Calu3 (cell line): ENCODE measurements around the gene DYRK1A. TPM values are rescaled to one million over a fixed set of nuclear protein-coding genes. Genes with fewer than 3 reads are reported as not detected.
A peak's percentile ranks its signal among the peaks of the same experiment; 100 is the strongest.

Experiments
- BruUV-seq: library from RNA; stranded (reverse); fragments of 400-500 nt; replicated peaks from 2 replicates; lab custom pipeline; 2021; lab: Mats Ljungman, UMichigan
- CTCF ChIA-PET: fragments of 300-600 bp; sonication (Branson Sonifier 250); formaldehyde crosslinking; loops from one replicate; lab custom pipeline; 2022; ENCODE audit warnings: antibody characterized with exemption; lab: Charles Lee
- DNase-seq: peaks from one replicate; pipeline ENCODE4 v3.0.0; 2022
- H3K27ac Mint-ChIP-seq: one replicate; pipeline ENCODE4 v1.8.0; 2022; ENCODE audit warnings: mixed read lengths; ENCODE audit not compliant: unreplicated experiment
- H3K27me3 Mint-ChIP-seq: one replicate; pipeline ENCODE4 v1.8.0; 2022; ENCODE audit warnings: mixed read lengths; ENCODE audit not compliant: unreplicated experiment
- H3K36me3 Mint-ChIP-seq: one replicate; pipeline ENCODE4 v1.8.0; 2022; ENCODE audit warnings: mild to moderate bottlenecking, moderate library complexity, mixed read lengths; ENCODE audit not compliant: insufficient read depth, unreplicated experiment
- H3K4me1 Mint-ChIP-seq: one replicate; pipeline ENCODE4 v1.8.0; 2022; ENCODE audit warnings: mild to moderate bottlenecking, low read depth, mixed read lengths; ENCODE audit not compliant: unreplicated experiment
- H3K4me3 Mint-ChIP-seq: one replicate; pipeline ENCODE4 v1.8.0; 2022; ENCODE audit warnings: mild to moderate bottlenecking, low read depth, moderate library complexity, mixed read lengths; ENCODE audit not compliant: unreplicated experiment
- H3K9me3 Mint-ChIP-seq: one replicate; pipeline ENCODE4 v1.8.0; 2022; ENCODE audit warnings: low read depth, mixed read lengths; ENCODE audit not compliant: unreplicated experiment
- CTCF ChIP-seq: fragments of 200-600 bp; IDR thresholded peaks from one replicate; pipeline ENCODE4 v1.8.0; 2022; ENCODE audit warnings: antibody characterized with exemption; ENCODE audit not compliant: unreplicated experiment
- intact Hi-C: fragments of 100-400 bp; cut with micrococcal nuclease; formaldehyde crosslinking; loops from one replicate; pipeline ENCODE4 v1.10.0; 2022; ENCODE audit not compliant: unreplicated experiment
- total RNA-seq: library from RNA; stranded (reverse); gene quantifications from 2 replicates; pipeline ENCODE4 v1.2.3, GENCODE V29; 2022

Gene DYRK1A
- total RNA-seq, 1 experiment from 2014 or later, result 45.4 TPM

GRCh38 chr21:37338671-37339551, 27.7 kb upstream of the DYRK1A start:
- peak overlapping the region; percentile 36 for H3K4me3 Mint-ChIP-seq
- H3K9me3 Mint-ChIP-seq, result no peaks in the 10 kb centered on the region
- CTCF ChIA-PET, result no interaction called here
- no peaks in the 10 kb centered on the region for H3K36me3 Mint-ChIP-seq
- BruUV-seq, result no TSS peak
- H3K27me3 Mint-ChIP-seq, result no peaks in the 10 kb centered on the region
- DNase-seq, result peak; percentile 30
- intact Hi-C loops, result no loop called here
- no peak for TF ChIP-seq CTCF
- H3K4me1 Mint-ChIP-seq, result peaks cover 19% of the 10 kb centered on the region
- H3K27ac Mint-ChIP-seq, result peak overlapping the region; percentile 57

GRCh38 chr21:37339552-37339939, 27.0 kb upstream of the DYRK1A start:
- H3K27ac Mint-ChIP-seq, result peak overlapping the region; percentile 38
- peak overlapping the region; percentile 36 for H3K4me3 Mint-ChIP-seq
- peaks cover 19% of the 10 kb centered on the region for H3K4me1 Mint-ChIP-seq
- BruUV-seq, result no TSS peak
- H3K9me3 Mint-ChIP-seq, result no peaks in the 10 kb centered on the region
- no peaks in the 10 kb centered on the region for H3K27me3 Mint-ChIP-seq
- intact Hi-C loops, result no loop called here
- TF ChIP-seq CTCF, result no peak
- no peak for DNase-seq
- CTCF ChIA-PET, result no interaction called here
- H3K36me3 Mint-ChIP-seq, result no peaks in the 10 kb centered on the region

- no TSS peak for BruUV-seq
Observed at GRCh38 chr21:37341254-37341960, 25.2 kb upstream of the DYRK1A start.

More at GRCh38 chr21:37341254-37341960, 25.2 kb upstream of the DYRK1A start:
- Mint-ChIP-seq H3K36me3 (no peaks in the 10 kb centered on the region), H3K27me3 (no peaks in the 10 kb centered on the region), H3K4me3 (no peak overlapping the region), H3K27ac (no peak overlapping the region), H3K4me1 (peaks cover 19% of the 10 kb centered on the region), H3K9me3 (no peaks in the 10 kb centered on the region)
- intact Hi-C loops, result no loop called here
- CTCF ChIA-PET, result interaction anchor here (0.7 kb wide), 1 partner anchor 15 kb away, joined by 3 read pairs; no protein-coding TSS in a partner anchor
- DNase-seq, result no peak
- TF ChIP-seq CTCF, result no peak
